ENCODE data around the gene AMPD3.

DNA sequence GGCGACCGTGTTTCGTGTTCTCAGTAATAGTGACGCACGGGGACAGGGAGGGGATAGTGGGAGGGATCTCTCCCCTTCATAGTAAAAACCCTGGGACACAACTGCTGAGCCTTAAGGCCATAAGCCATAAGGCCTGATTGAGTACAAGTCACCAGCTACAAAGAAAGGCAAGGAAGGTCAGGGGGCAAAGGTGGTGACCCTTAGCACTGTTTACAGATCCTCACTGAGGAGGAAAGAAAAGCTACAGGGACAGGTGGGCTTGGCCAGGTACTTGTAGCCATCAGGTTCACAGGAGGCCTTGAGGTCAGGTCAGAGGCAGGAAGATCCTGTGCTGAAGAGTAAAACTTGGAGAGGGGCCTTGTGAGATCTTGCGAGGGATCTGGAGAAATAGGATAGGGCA lies 15.1 kb upstream of the AMPD3 start:
- no peak for TF ChIP-seq POLR2AphosphoS5 (IDR thresholded peaks at IDR 0.05; ENCODE audit: low read depth, low read length)
- TF ChIP-seq TAF1 (IDR thresholded peaks at IDR 0.05; ENCODE audit: low read depth, low read length) = no peak
